ENCODE measurements around the gene VCP. TPM values are rescaled to one million over a fixed set of nuclear protein-coding genes. Genes with fewer than 3 reads are reported as not detected.

VCP gene
- total RNA-seq, 1 experiment from 2014 or later = 156 TPM

DNA sequence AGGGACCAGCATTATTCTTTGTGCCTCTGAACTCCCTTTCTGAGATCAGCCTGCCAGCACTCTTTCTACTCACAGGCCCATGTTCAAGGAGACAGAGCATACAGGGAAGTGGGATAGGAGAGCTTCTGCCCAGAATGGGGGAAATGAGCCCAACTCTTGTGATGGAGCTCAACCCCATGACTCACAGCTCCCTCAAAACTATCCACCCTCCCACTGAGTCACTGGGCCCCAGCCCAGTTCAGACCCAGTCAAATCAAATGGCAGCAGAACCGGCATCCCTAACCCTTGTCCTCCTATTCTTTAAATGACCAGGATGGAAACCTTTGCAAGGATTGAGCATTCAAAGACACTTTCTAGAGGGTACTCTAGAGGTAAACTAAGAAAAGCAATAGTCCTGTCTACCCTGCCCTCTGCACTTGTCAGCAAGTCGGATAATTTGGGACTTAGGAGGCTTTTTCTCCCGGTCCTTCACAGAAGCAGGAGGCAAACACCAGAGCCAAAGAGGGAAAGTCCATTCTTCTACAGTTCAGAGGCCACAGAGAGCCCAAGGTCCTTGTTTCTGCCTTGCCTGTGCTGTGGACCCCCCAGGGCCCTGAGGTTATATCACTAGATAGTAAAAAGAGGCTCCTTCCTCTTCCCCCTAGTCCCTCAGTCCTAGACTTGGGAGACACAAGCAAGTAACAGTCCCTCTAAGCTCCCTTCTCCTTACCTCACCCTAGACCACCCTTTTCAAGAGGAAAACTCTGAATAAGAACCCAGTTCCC, 40.0 kb upstream of the VCP start:
- intact Hi-C loops (cut with micrococcal nuclease) = loop anchor here (5.0 to 10.0 kb wide), 2 partner anchors 492 to 620 kb away; partner anchors contain the start of genes CREB3, TESK1 and TLN1
- CTCF ChIA-PET = interaction anchor here (0.6 to 3.0 kb wide), 5 partner anchors 9 to 618 kb away, joined by 3 to 23 read pairs (median 4); partner anchors contain the start of genes PIGO and STOML2
- H3K4me3 Mint-ChIP-seq (ENCODE audit: unreplicated experiment) = peak overlapping the region; percentile 87
- peak; percentile 35 for DNase-seq (ENCODE audit: unreplicated experiment)
- POLR2A ChIA-PET = interaction anchor here (0.5 to 8.9 kb wide), 10 partner anchors 10 to 620 kb away, joined by 3 to 97 read pairs (median 4); partner anchors contain the start of genes CCDC107, CREB3, FANCG and RMRP
- H3K27ac Mint-ChIP-seq (ENCODE audit: low read depth, unreplicated experiment) = peak overlapping the region; percentile 96
- peaks cover 56% of the 10 kb centered on the region for H3K4me1 Mint-ChIP-seq (ENCODE audit: insufficient read depth, unreplicated experiment)
- H3K27me3 Mint-ChIP-seq (ENCODE audit: insufficient read depth, unreplicated experiment) = no peaks in the 10 kb centered on the region
- peaks cover 22% of the 10 kb centered on the region for H3K36me3 Mint-ChIP-seq (ENCODE audit: insufficient read depth, unreplicated experiment)
- no TSS peak for BruUV-seq (replicated peaks)
- H3K9me3 Mint-ChIP-seq (ENCODE audit: unreplicated experiment) = no peaks in the 10 kb centered on the region
- TF ChIP-seq, protein P1, sequence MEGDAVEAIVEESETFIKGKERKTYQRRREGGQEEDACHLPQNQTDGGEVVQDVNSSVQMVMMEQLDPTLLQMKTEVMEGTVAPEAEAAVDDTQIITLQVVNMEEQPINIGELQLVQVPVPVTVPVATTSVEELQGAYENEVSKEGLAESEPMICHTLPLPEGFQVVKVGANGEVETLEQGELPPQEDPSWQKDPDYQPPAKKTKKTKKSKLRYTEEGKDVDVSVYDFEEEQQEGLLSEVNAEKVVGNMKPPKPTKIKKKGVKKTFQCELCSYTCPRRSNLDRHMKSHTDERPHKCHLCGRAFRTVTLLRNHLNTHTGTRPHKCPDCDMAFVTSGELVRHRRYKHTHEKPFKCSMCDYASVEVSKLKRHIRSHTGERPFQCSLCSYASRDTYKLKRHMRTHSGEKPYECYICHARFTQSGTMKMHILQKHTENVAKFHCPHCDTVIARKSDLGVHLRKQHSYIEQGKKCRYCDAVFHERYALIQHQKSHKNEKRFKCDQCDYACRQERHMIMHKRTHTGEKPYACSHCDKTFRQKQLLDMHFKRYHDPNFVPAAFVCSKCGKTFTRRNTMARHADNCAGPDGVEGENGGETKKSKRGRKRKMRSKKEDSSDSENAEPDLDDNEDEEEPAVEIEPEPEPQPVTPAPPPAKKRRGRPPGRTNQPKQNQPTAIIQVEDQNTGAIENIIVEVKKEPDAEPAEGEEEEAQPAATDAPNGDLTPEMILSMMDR (IDR thresholded peaks at IDR 0.05; ENCODE audit: unreplicated experiment) = no peak

DNA sequence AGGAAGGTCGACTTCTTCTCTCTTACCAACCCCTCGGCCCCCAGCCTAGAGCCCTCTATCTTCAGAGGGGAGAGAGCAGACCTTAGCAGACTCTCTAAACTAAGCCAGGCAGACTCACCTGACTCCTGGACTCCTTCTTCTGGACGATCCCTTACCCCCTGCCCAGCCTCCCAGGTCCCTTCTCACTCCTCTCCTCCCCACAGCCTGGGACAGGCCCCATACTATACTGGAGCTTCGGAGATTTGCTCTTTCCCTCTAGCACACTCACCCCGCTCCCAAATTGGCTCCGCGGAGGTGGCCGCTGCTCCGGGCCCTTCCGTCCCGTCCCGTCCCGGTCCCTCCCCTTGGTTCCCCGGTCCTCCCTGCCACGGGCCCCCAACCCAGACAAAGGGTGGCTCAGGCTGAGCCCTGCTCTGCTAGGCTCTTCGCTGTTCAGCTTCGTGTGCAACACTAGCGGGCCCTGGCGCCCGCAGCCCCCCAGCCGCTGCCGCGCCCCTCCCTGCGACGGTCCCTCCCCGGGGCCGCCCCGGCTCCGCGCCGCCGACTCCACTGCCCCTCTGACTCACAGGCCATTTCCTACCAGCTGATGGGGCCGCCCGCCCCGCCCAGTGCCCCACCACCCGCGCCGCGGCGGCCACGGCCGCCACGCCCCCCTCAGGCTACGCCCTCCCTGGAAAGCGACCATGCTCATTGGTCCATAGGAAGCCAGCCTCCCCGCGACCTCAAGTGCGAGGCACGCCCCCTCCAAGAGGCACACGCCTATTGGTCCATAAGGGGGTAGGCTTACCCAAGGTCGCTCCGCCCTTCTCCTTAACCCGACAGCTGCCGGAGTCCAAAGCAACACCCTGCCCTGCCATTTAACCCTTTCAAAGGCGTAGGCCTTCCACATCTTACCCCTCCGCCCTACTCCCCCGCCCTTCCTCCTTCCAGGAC, 38.8 kb upstream of the VCP start:
- no peaks in the 10 kb centered on the region for H3K27me3 Mint-ChIP-seq (ENCODE audit: insufficient read depth, unreplicated experiment)
- DNase-seq (ENCODE audit: unreplicated experiment) = peak; percentile 98
- H3K9me3 Mint-ChIP-seq (ENCODE audit: unreplicated experiment) = no peaks in the 10 kb centered on the region
- H3K27ac Mint-ChIP-seq (ENCODE audit: low read depth, unreplicated experiment) = peak overlapping the region; percentile 96
- peak overlapping the region; percentile 87 for H3K4me3 Mint-ChIP-seq (ENCODE audit: unreplicated experiment)
- ChIA-PET POLR2A (interaction anchor here (0.7 to 8.9 kb wide), 13 partner anchors 9 to 621 kb away, joined by 3 to 97 read pairs (median 4); partner anchors contain the start of genes CCDC107, CREB3, FANCG and RMRP), CTCF (interaction anchor here (1.3 to 3.0 kb wide), 3 partner anchors 8 to 16 kb away, joined by 4 to 23 read pairs (median 8); partner anchors contain the start of genes PIGO and STOML2)
- BruUV-seq (replicated peaks) = no TSS peak
- TF ChIP-seq, protein P1 (IDR thresholded peaks at IDR 0.05; ENCODE audit: unreplicated experiment) = no peak
- H3K4me1 Mint-ChIP-seq (ENCODE audit: insufficient read depth, unreplicated experiment) = peaks cover 50% of the 10 kb centered on the region
- H3K36me3 Mint-ChIP-seq (ENCODE audit: insufficient read depth, unreplicated experiment) = peaks cover 34% of the 10 kb centered on the region
- intact Hi-C loops (cut with micrococcal nuclease) = loop anchor here (2.0 to 10.0 kb wide), 3 partner anchors 14 to 621 kb away; partner anchors contain the start of genes CREB3, PIGO, TESK1 and TLN1

DNA sequence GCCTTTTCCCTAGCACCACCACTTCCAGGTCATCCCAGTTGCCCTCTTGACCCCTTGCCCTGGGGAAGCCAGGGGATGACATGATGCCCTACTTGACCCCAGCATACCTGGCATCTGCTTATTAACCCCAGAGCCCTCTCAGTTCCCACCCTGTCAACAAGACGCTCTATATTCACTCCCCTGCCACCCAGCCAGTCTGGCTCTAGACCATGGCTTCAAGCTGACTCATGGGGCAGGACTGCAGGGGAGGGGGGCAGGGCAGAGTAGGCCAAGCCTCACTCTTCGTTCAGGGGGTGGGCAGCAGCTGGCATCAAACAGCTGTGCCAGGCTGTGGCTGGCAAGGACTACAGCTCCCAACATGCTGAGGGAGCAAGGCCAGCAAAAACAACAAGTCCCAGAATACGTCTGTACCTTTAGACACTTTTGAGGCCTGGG, 37.9 kb upstream of the VCP start:
- no TSS peak for BruUV-seq (replicated peaks)
- DNase-seq (ENCODE audit: unreplicated experiment) = peak; percentile 56
- H3K36me3 Mint-ChIP-seq (ENCODE audit: insufficient read depth, unreplicated experiment) = peaks cover 43% of the 10 kb centered on the region
- ChIA-PET CTCF (interaction anchor here (0.6 to 3.0 kb wide), 3 partner anchors 13 to 677 kb away, joined by 3 to 23 read pairs (median 8); partner anchors contain the start of gene PIGO), POLR2A (interaction anchor here (0.7 to 8.9 kb wide), 6 partner anchors 8 to 548 kb away, joined by 3 to 97 read pairs (median 12); partner anchors contain the start of genes CCDC107, FANCG, RMRP and STOML2)
- no peaks in the 10 kb centered on the region for H3K27me3 Mint-ChIP-seq (ENCODE audit: insufficient read depth, unreplicated experiment)
- no peaks in the 10 kb centered on the region for H3K9me3 Mint-ChIP-seq (ENCODE audit: unreplicated experiment)
- H3K4me3 Mint-ChIP-seq (ENCODE audit: unreplicated experiment) = peak overlapping the region; percentile 87
- H3K27ac Mint-ChIP-seq (ENCODE audit: low read depth, unreplicated experiment) = peak overlapping the region; percentile 96
- intact Hi-C loops (cut with micrococcal nuclease) = loop anchor here (2.0 to 10.0 kb wide), 3 partner anchors 14 to 622 kb away; partner anchors contain the start of genes CREB3, PIGO, TESK1 and TLN1
- H3K4me1 Mint-ChIP-seq (ENCODE audit: insufficient read depth, unreplicated experiment) = peaks cover 48% of the 10 kb centered on the region
- TF ChIP-seq, protein P1 (IDR thresholded peaks at IDR 0.05; ENCODE audit: unreplicated experiment) = no peak
